NB4 (cell line): ENCODE results near the gene ATP1A3.

Source experiments
- CTCF ChIP-seq: IDR thresholded peaks from one replicate; pipeline ENCODE4 v1.5.1; 2012; ENCODE audit warnings: low read depth, low read length
- MYC ChIP-seq: IDR thresholded peaks from 2 replicates; pipeline ENCODE4 v1.6.1; 2011; ENCODE audit warnings: low read depth, low read length
- POLR2A ChIP-seq: IDR thresholded peaks from 2 replicates; pipeline ENCODE4 v1.6.1; 2011; ENCODE audit warnings: mild to moderate bottlenecking; ENCODE audit not compliant: insufficient read length; ENCODE audit errors: extremely low read depth

- TF ChIP-seq CTCF (no peak), POLR2A (no peak), MYC (no peak)
Measured at GRCh38 chr19:42003506-42004294, 9.7 kb upstream of the ATP1A3 start.
